Measurements from ENCODE around the gene SYCP2L. TPM values are rescaled to one million over a fixed set of nuclear protein-coding genes. Genes with fewer than 3 reads are reported as not detected.

SYCP2L gene
- total and polyA plus RNA-seq, 2 donors from 2014 or later = 1.0 to 1.5 TPM

- Histone ChIP-seq H3K9me3 (ENCODE audit: control insufficient read depth in 2 of 3, insufficient read depth in 1 of 3, low read length in 3 of 3) (no peaks in the 10 kb centered on the region), H3K4me1 (ENCODE audit: control insufficient read depth in 2 of 3, insufficient read depth in 2 of 3, low read depth in 1 of 3, low read length in 3 of 3) (no peaks in the 10 kb centered on the region), H3K36me3 (ENCODE audit: control insufficient read depth in 2 of 3, insufficient read depth in 3 of 3, low read length in 3 of 3) (no peaks in the 10 kb centered on the region), H3K4me3 (ENCODE audit: low read length in 3 of 3) (no peak overlapping the region), H3K27me3 (ENCODE audit: control insufficient read depth, insufficient read depth, low read length) (no peaks in the 10 kb centered on the region), H3K27ac (ENCODE audit: low read depth in 2 of 2, low read length in 2 of 2) (no peak overlapping the region), H3K9ac (ENCODE audit: low read length in 3 of 3) (no peak overlapping the region)
- TF ChIP-seq CTCF (IDR thresholded peaks at IDR 0.05; ENCODE audit: borderline replicate concordance, extremely low read depth, insufficient read depth) = no peak
- intact Hi-C loops (cut with DNase I) = no loop called here
- FAIRE-seq (no peak), DNase-seq (peak in 1 of 5 donors; percentile 12)
Observed at GRCh38 chr6:11008821-11009220, 122.0 kb downstream of the SYCP2L start.

- Histone ChIP-seq H3K36me3 (ENCODE audit: control insufficient read depth in 2 of 3, insufficient read depth in 3 of 3, low read length in 3 of 3) (no peaks in the 10 kb centered on the region), H3K4me1 (ENCODE audit: control insufficient read depth in 2 of 3, insufficient read depth in 2 of 3, low read depth in 1 of 3, low read length in 3 of 3) (no peaks in the 10 kb centered on the region), H3K9ac (ENCODE audit: low read length in 3 of 3) (no peak overlapping the region), H3K27ac (ENCODE audit: low read depth in 2 of 2, low read length in 2 of 2) (no peak overlapping the region), H3K4me3 (ENCODE audit: low read length in 3 of 3) (no peak overlapping the region), H3K27me3 (ENCODE audit: control insufficient read depth, insufficient read depth, low read length) (no peaks in the 10 kb centered on the region), H3K9me3 (ENCODE audit: control insufficient read depth in 2 of 3, insufficient read depth in 1 of 3, low read length in 3 of 3) (no peaks in the 10 kb centered on the region)
- no peak for TF ChIP-seq CTCF (IDR thresholded peaks at IDR 0.05; ENCODE audit: borderline replicate concordance, extremely low read depth, insufficient read depth)
- intact Hi-C loops (cut with DNase I) = no loop called here
- DNase-seq (no peak), FAIRE-seq (no peak)
Observed at GRCh38 chr6:11009353-11009752, 122.5 kb downstream of the SYCP2L start.

- FAIRE-seq (no peak), DNase-seq (peak in 4 of 5 donors; percentile 46 to 77 (median 68))
- H3K27ac ChIP-seq (ENCODE audit: low read depth in 2 of 2, low read length in 2 of 2) = no peak overlapping the region
Observed at GRCh38 chr6:11011787-11012234, 125.0 kb downstream of the SYCP2L start.

More at GRCh38 chr6:11011787-11012234, 125.0 kb downstream of the SYCP2L start:
- Histone ChIP-seq H3K9ac (ENCODE audit: low read length in 3 of 3) (no peak overlapping the region), H3K4me1 (ENCODE audit: control insufficient read depth in 2 of 3, insufficient read depth in 2 of 3, low read depth in 1 of 3, low read length in 3 of 3) (no peaks in the 10 kb centered on the region), H3K9me3 (ENCODE audit: control insufficient read depth in 2 of 3, insufficient read depth in 1 of 3, low read length in 3 of 3) (no peaks in the 10 kb centered on the region), H3K36me3 (ENCODE audit: control insufficient read depth in 2 of 3, insufficient read depth in 3 of 3, low read length in 3 of 3) (no peaks in the 10 kb centered on the region), H3K4me3 (ENCODE audit: low read length in 3 of 3) (no peak overlapping the region), H3K27me3 (ENCODE audit: control insufficient read depth, insufficient read depth, low read length) (no peaks in the 10 kb centered on the region)
- intact Hi-C loops (cut with DNase I) = no loop called here
- no peak for TF ChIP-seq CTCF (IDR thresholded peaks at IDR 0.05; ENCODE audit: borderline replicate concordance, extremely low read depth, insufficient read depth)
